HEK293 (cell line): ENCODE data around the gene ZNF223.

Source experiments
- CTCF ChIP-seq: fragments of 450-650 bp; formaldehyde crosslinking; IDR thresholded peaks from 2 replicates; pipeline ENCODE4 v1.5.1; 2016; ENCODE audit warnings: missing biosample characterization, missing genetic modification characterization
- EGR2 ChIP-seq: fragments of 450-650 bp; formaldehyde crosslinking; IDR thresholded peaks from 2 replicates; pipeline ENCODE4 v1.5.1; 2016; ENCODE audit warnings: low read depth, missing biosample characterization, missing genetic modification characterization
- KLF8 ChIP-seq: fragments of 450-650 bp; formaldehyde crosslinking; IDR thresholded peaks from 2 replicates; pipeline ENCODE4 v1.5.1; 2016; ENCODE audit warnings: missing biosample characterization, missing genetic modification characterization
- OVOL3 ChIP-seq: fragments of 450-650 bp; formaldehyde crosslinking; IDR thresholded peaks from 2 replicates; pipeline ENCODE4 v1.5.1; 2016; ENCODE audit warnings: missing biosample characterization, missing genetic modification characterization
- SCRT2 ChIP-seq: fragments of 450-650 bp; formaldehyde crosslinking; IDR thresholded peaks from 2 replicates; pipeline ENCODE4 v1.5.1; 2016; ENCODE audit warnings: missing biosample characterization, missing genetic modification characterization
- YY2 ChIP-seq: fragments of 450-650 bp; formaldehyde crosslinking; IDR thresholded peaks from 2 replicates; pipeline ENCODE4 v1.5.1; 2016; ENCODE audit warnings: missing biosample characterization, missing genetic modification characterization
- ZBTB1 ChIP-seq: fragments of 450-650 bp; formaldehyde crosslinking; IDR thresholded peaks from 2 replicates; pipeline ENCODE4 v1.5.1; 2016; ENCODE audit warnings: missing biosample characterization, missing genetic modification characterization
- ZBTB48 ChIP-seq: fragments of 450-650 bp; formaldehyde crosslinking; IDR thresholded peaks from 2 replicates; pipeline ENCODE4 v1.5.1; 2016; ENCODE audit warnings: missing biosample characterization, missing genetic modification characterization
- ZBTB6 ChIP-seq: fragments of 450-650 bp; formaldehyde crosslinking; IDR thresholded peaks from 2 replicates; pipeline ENCODE4 v1.5.1; 2017; ENCODE audit warnings: missing biosample characterization, missing genetic modification characterization
- ZBTB7A ChIP-seq: fragments of 450-650 bp; formaldehyde crosslinking; IDR thresholded peaks from 2 replicates; pipeline ENCODE4 v1.5.1; 2016; ENCODE audit warnings: low read depth, missing biosample characterization, missing genetic modification characterization
- ZIC2 ChIP-seq: fragments of 450-650 bp; formaldehyde crosslinking; IDR thresholded peaks from 2 replicates; pipeline ENCODE4 v1.5.1; 2016; ENCODE audit warnings: missing biosample characterization, missing genetic modification characterization
- ZNF133 ChIP-seq: fragments of 450-650 bp; formaldehyde crosslinking; IDR thresholded peaks from 2 replicates; pipeline ENCODE4 v1.5.1; 2016; ENCODE audit warnings: missing biosample characterization, missing genetic modification characterization
- ZNF146 ChIP-seq: fragments of 450-650 bp; formaldehyde crosslinking; IDR thresholded peaks from 2 replicates; pipeline ENCODE4 v1.5.1; 2016; ENCODE audit warnings: missing biosample characterization, missing genetic modification characterization
- ZNF19 ChIP-seq: fragments of 450-650 bp; formaldehyde crosslinking; IDR thresholded peaks from 2 replicates; pipeline ENCODE4; 2016; ENCODE audit warnings: missing biosample characterization, missing genetic modification characterization, low read depth
- ZNF221 ChIP-seq: fragments of 450-650 bp; formaldehyde crosslinking; IDR thresholded peaks from 2 replicates; pipeline ENCODE4 v1.5.1; 2017; ENCODE audit warnings: missing biosample characterization, missing genetic modification characterization, borderline replicate concordance
- ZNF248 ChIP-seq: fragments of 450-650 bp; formaldehyde crosslinking; IDR thresholded peaks from 2 replicates; pipeline ENCODE4 v1.5.1; 2017; ENCODE audit warnings: missing biosample characterization, missing genetic modification characterization
- ZNF292 ChIP-seq: fragments of 450-650 bp; formaldehyde crosslinking; IDR thresholded peaks from 2 replicates; pipeline ENCODE4 v1.5.1; 2016; ENCODE audit warnings: low read depth, missing biosample characterization, missing genetic modification characterization, borderline replicate concordance
- ZNF335 ChIP-seq: fragments of 450-650 bp; formaldehyde crosslinking; conservative IDR thresholded peaks from 2 replicates; pipeline ENCODE4 v1.5.1; 2016; ENCODE audit warnings: missing biosample characterization, missing genetic modification characterization
- ZNF747 ChIP-seq: fragments of 450-650 bp; formaldehyde crosslinking; IDR thresholded peaks from 2 replicates; pipeline ENCODE4 v1.5.1; 2016; ENCODE audit warnings: missing biosample characterization, missing genetic modification characterization
- ZNF830 ChIP-seq: fragments of 450-650 bp; IDR thresholded peaks from 2 replicates; pipeline ENCODE4 v1.5.0; 2018; ENCODE audit warnings: missing biosample characterization, missing genetic modification characterization, low read depth, mild to moderate bottlenecking, moderate library complexity
- ZSCAN16 ChIP-seq: fragments of 450-650 bp; formaldehyde crosslinking; IDR thresholded peaks from 2 replicates; pipeline ENCODE4 v1.5.1; 2016; ENCODE audit warnings: missing biosample characterization, missing genetic modification characterization
- TF ChIP-seq, protein P1 (sequence below): fragments of 450-650 bp; formaldehyde crosslinking; IDR thresholded peaks from 2 replicates; pipeline ENCODE4 v1.5.1; 2016; ENCODE audit warnings: missing biosample characterization, missing genetic modification characterization, low read depth
- TF ChIP-seq, protein P2 (sequence below): fragments of 450-650 bp; formaldehyde crosslinking; IDR thresholded peaks from 2 replicates; pipeline ENCODE4 v1.5.1; 2016; ENCODE audit warnings: missing biosample characterization, missing genetic modification characterization, borderline replicate concordance
- TF ChIP-seq, protein P3 (sequence below): fragments of 450-650 bp; formaldehyde crosslinking; IDR thresholded peaks from 2 replicates; pipeline ENCODE4 v1.5.1; 2016; ENCODE audit warnings: missing biosample characterization, missing genetic modification characterization
- TF ChIP-seq, protein P4 (sequence below): fragments of 450-650 bp; formaldehyde crosslinking; conservative IDR thresholded peaks from 2 replicates; pipeline ENCODE4 v1.5.1; 2016; ENCODE audit warnings: low read depth, missing biosample characterization, missing genetic modification characterization

Gene ZNF223

DNA sequence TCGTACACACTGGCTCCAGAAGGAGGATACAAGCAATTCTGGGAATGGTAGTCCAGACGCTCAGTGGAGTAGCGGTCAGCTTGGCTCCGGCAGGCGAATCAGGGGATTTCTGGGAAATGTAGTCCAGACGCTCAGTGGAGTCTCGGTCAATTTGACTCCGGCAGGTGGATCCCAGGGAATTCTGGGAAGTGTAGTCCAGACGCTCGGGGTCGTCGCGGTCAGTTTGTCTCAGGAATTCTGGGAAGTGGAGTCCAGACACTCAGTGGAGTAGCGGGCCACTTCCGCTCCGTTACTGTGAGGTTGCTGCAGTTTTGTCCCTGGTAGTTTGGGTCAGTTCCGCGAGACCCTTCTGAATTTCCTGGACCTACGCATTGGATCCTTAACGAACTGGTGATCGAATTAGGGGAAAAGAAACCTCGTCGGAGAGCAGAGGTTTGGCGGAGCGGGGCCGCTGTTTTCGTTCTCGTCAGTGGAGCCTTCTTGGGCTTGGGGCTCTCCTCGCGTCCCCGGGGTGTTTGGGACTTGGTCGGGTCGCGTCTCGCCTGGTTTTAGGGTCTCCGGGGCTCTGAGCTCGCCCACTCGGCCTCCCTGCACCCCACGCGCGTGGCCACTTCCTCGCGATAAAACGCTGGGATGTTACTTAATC lies 61.4 kb downstream of the ZNF223 start, which contains the start of gene ZNF225 (continued):
- TF ChIP-seq ZNF133 (tag by site-specific recombination) (no peak), ZSCAN16 (tag by site-specific recombination) (0 out of 2 replicates have a peak, but pooled peaks have one; percentile 26), OVOL3 (tag by site-specific recombination) (peak; percentile 84), ZNF830 (no peak), ZNF19 (tag by site-specific recombination) (no peak), ZBTB1 (tag by site-specific recombination) (no peak), ZNF248 (tag by site-specific recombination) (no peak), ZIC2 (tag by site-specific recombination) (no peak), YY2 (tag by site-specific recombination) (peak; percentile 74), ZNF335 (tag by site-specific recombination) (peak; percentile 99), ZNF747 (tag by site-specific recombination) (no peak), ZNF292 (0 out of 2 replicates have a peak, but pooled peaks have one; percentile 6), ZBTB48 (tag by site-specific recombination) (peak; percentile 90; the same call in 1 of the 2 replicates), CTCF (tag by site-specific recombination) (peak; percentile 79; the same call in 1 of the 2 replicates), ZNF221 (tag by site-specific recombination) (no peak), ZBTB6 (tag by site-specific recombination) (peak; percentile 95), ZBTB7A (tag by site-specific recombination) (peak; percentile 95), SCRT2 (tag by site-specific recombination) (peak; percentile 100), EGR2 (peak; percentile 61), ZNF146 (tag by site-specific recombination) (no peak), KLF8 (tag by site-specific recombination) (peak; percentile 90)
- TF ChIP-seq, protein P1, sequence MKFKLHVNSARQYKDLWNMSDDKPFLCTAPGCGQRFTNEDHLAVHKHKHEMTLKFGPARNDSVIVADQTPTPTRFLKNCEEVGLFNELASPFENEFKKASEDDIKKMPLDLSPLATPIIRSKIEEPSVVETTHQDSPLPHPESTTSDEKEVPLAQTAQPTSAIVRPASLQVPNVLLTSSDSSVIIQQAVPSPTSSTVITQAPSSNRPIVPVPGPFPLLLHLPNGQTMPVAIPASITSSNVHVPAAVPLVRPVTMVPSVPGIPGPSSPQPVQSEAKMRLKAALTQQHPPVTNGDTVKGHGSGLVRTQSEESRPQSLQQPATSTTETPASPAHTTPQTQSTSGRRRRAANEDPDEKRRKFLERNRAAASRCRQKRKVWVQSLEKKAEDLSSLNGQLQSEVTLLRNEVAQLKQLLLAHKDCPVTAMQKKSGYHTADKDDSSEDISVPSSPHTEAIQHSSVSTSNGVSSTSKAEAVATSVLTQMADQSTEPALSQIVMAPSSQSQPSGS (tag by site-specific recombination): no peak
- TF ChIP-seq, protein P2, sequence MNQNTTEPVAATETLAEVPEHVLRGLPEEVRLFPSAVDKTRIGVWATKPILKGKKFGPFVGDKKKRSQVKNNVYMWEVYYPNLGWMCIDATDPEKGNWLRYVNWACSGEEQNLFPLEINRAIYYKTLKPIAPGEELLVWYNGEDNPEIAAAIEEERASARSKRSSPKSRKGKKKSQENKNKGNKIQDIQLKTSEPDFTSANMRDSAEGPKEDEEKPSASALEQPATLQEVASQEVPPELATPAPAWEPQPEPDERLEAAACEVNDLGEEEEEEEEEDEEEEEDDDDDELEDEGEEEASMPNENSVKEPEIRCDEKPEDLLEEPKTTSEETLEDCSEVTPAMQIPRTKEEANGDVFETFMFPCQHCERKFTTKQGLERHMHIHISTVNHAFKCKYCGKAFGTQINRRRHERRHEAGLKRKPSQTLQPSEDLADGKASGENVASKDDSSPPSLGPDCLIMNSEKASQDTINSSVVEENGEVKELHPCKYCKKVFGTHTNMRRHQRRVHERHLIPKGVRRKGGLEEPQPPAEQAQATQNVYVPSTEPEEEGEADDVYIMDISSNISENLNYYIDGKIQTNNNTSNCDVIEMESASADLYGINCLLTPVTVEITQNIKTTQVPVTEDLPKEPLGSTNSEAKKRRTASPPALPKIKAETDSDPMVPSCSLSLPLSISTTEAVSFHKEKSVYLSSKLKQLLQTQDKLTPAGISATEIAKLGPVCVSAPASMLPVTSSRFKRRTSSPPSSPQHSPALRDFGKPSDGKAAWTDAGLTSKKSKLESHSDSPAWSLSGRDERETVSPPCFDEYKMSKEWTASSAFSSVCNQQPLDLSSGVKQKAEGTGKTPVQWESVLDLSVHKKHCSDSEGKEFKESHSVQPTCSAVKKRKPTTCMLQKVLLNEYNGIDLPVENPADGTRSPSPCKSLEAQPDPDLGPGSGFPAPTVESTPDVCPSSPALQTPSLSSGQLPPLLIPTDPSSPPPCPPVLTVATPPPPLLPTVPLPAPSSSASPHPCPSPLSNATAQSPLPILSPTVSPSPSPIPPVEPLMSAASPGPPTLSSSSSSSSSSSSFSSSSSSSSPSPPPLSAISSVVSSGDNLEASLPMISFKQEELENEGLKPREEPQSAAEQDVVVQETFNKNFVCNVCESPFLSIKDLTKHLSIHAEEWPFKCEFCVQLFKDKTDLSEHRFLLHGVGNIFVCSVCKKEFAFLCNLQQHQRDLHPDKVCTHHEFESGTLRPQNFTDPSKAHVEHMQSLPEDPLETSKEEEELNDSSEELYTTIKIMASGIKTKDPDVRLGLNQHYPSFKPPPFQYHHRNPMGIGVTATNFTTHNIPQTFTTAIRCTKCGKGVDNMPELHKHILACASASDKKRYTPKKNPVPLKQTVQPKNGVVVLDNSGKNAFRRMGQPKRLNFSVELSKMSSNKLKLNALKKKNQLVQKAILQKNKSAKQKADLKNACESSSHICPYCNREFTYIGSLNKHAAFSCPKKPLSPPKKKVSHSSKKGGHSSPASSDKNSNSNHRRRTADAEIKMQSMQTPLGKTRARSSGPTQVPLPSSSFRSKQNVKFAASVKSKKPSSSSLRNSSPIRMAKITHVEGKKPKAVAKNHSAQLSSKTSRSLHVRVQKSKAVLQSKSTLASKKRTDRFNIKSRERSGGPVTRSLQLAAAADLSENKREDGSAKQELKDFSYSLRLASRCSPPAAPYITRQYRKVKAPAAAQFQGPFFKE (tag by site-specific recombination): no peak
- TF ChIP-seq, protein P3, sequence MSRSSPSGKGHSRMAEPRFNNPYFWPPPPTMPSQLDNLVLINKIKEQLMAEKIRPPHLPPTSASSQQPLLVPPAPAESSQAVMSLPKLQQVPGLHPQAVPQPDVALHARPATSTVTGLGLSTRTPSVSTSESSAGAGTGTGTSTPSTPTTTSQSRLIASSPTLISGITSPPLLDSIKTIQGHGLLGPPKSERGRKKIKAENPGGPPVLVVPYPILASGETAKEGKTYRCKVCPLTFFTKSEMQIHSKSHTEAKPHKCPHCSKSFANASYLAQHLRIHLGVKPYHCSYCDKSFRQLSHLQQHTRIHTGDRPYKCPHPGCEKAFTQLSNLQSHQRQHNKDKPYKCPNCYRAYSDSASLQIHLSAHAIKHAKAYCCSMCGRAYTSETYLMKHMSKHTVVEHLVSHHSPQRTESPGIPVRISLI (tag by site-specific recombination): no peak
- TF ChIP-seq, protein P4, sequence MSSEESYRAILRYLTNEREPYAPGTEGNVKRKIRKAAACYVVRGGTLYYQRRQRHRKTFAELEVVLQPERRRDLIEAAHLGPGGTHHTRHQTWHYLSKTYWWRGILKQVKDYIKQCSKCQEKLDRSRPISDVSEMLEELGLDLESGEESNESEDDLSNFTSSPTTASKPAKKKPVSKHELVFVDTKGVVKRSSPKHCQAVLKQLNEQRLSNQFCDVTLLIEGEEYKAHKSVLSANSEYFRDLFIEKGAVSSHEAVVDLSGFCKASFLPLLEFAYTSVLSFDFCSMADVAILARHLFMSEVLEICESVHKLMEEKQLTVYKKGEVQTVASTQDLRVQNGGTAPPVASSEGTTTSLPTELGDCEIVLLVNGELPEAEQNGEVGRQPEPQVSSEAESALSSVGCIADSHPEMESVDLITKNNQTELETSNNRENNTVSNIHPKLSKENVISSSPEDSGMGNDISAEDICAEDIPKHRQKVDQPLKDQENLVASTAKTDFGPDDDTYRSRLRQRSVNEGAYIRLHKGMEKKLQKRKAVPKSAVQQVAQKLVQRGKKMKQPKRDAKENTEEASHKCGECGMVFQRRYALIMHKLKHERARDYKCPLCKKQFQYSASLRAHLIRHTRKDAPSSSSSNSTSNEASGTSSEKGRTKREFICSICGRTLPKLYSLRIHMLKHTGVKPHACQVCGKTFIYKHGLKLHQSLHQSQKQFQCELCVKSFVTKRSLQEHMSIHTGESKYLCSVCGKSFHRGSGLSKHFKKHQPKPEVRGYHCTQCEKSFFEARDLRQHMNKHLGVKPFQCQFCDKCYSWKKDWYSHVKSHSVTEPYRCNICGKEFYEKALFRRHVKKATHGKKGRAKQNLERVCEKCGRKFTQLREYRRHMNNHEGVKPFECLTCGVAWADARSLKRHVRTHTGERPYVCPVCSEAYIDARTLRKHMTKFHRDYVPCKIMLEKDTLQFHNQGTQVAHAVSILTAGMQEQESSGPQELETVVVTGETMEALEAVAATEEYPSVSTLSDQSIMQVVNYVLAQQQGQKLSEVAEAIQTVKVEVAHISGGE (tag by site-specific recombination): peak; percentile 98
